Activated naive CD4-positive, alpha-beta T cell (primary cell): ENCODE data around the gene IMMP2L.

ENCODE experiments used
- DNase-seq, 4 experiments: peaks; one replicate each; lab custom pipeline; 2025; lab: John Stamatoyannopoulos, UW

The IMMP2L gene

DNA sequence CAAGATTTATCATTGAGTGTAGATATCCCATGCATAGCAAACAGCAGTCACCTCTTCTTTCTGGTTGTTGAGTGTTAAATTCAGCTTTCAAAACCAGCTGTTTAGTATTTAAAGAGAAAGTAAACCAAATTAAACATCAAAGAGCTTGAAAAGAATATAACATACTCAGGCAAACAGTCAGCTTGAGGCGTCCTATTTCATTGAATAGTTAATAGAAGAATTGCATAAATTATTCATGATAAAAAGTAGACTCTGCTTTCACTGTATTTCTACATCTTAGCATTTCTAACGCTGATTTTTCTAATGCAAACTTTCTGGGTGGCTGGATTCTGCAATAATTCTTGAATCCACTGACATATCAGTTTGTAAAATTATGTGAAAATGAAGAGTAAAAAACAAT lies 935.9 kb downstream of the IMMP2L start:
- no peak for DNase-seq

DNA sequence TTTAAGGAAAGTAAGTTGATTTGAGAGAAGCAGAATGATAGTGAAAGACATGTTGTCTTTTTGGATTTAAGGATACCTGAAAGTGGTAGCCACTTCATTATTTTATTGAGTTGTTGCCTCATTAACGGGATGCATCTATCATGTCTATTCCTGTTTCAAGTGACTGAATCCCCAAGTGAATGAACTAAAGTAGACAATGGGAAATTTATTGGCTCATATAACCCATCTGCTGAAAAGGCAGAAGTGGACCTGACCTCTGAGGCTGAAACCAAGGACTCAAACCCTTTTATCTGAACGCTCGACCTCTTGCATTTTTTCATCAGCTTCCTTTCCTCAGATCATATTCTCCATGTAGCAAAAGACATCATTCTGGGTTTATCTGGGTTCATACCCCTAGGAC lies 937.0 kb downstream of the IMMP2L start:
- no peak for DNase-seq

DNA sequence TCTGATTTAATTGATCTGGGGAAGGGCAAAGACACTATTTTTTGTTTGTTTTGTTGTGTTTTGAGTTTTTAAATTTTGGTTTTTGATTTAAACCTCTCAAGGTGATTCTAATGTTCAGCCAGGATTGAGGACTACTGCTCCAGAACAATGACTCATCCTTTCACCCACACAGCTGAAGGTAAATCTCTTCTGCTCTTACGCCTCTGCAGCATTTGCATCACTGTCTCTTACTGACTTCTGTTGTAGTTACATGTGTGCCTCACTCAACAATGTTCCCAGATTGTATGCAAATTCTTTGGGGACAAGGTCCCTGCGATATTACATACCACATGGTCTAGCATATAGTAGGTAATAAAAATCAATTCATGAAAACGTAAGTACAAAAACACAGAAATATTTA lies 938.9 kb downstream of the IMMP2L start:
- DNase-seq = no peak

DNA sequence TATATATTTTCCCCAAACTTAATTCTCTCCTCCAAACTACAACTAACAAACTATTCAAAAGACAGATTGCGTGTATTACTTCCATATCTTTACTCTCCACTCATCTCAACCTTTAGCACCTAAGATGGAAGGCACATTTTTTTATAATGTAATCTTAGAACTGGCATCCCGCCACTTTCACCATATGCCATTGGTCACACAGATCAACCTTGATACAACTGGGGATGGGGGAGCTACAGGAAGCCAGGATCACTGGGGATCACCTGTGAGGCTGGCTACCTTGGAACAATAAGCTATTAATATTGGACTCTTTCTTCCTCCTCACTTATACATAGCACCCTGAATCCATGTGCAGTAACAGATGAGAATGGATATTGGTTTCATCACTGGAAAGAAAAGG lies 941.0 kb downstream of the IMMP2L start:
- no peak for DNase-seq

DNA sequence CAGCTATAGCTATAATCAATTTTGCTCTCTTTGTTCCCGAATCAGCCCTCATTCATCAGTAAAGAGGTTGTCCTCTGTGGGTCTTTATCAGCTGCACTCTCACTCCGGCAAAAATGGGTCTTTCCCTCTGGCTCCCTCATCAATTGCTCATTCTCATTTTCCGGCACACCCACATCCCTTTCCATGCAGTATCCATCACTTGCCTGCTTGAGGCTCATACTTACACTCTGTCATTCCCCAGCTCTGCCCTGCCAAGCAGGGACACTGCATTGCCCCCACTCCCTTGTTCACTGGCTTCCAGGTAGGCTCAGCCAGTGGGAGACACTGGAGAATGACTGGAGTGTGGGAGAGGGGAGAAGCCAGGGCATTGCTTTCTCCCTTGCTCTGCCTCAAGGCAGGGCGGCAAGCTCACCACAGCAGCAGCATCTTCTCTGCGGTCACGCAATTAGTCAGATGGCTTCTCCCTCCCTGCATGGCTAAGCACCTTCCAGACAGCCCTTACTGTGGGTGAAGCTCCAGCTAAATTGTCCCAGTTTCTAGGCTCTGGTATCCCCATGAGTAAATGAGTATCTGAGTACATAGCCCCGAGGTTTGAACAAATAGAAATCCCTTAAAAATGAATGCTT lies 942.1 kb downstream of the IMMP2L start:
- no peak for DNase-seq
